A673 (cell line): ENCODE results near the gene STIM1. TPM values are rescaled to one million over a fixed set of nuclear protein-coding genes. Genes with fewer than 3 reads are reported as not detected.

Source experiments
- BruUV-seq: library from RNA; stranded (reverse); fragments of 400-500 nt; replicated peaks from 2 replicates; lab custom pipeline; 2021; lab: Mats Ljungman, UMichigan
- CTCF ChIA-PET: fragments of 300-600 bp; sonication (Branson Sonifier 250); formaldehyde crosslinking; loops from one replicate; lab custom pipeline; 2022; ENCODE audit warnings: antibody characterized with exemption; lab: Charles Lee
- POLR2A ChIA-PET: fragments of 300-600 bp; sonication (Branson Sonifier 250); formaldehyde crosslinking; loops from one replicate; lab custom pipeline; 2022; ENCODE audit warnings: antibody characterized with exemption; ENCODE audit not compliant: low non-redundant PET; lab: Charles Lee
- DNase-seq: peaks from one replicate; pipeline ENCODE4 v3.0.0-alpha.2; 2015; ENCODE audit warnings: low spot score
- H3K27ac ChIP-seq: fragments of 200-600 bp; sonication (generic); 2 replicates; pipeline ENCODE4 v1.5.1; 2016; ENCODE audit warnings: mixed run types, low read depth, mild to moderate bottlenecking, mixed read lengths, antibody characterized with exemption, low read length; ENCODE audit not compliant: poor library complexity, severe bottlenecking
- H3K27me3 ChIP-seq: fragments of 200-600 bp; sonication (generic); replicated peaks from 2 replicates; pipeline ENCODE4 v1.6.1; 2017; ENCODE audit warnings: mixed run types, low read depth, mild to moderate bottlenecking, mixed read lengths, antibody characterized with exemption, low read length; ENCODE audit not compliant: insufficient read depth, poor library complexity
- H3K36me3 ChIP-seq: fragments of 200-600 bp; sonication (generic); 2 replicates; pipeline ENCODE4 v1.6.1; 2016; ENCODE audit warnings: mixed run types, mild to moderate bottlenecking, mixed read lengths, antibody characterized with exemption, low read length; ENCODE audit not compliant: insufficient read depth, poor library complexity, severe bottlenecking
- H3K4me1 ChIP-seq: fragments of 200-600 bp; sonication (generic); 2 replicates; pipeline ENCODE4 v1.6.1; 2017; ENCODE audit warnings: mixed run types, mild to moderate bottlenecking, mixed read lengths, antibody characterized with exemption, low read length; ENCODE audit not compliant: insufficient read depth, poor library complexity, severe bottlenecking
- H3K4me3 ChIP-seq: fragments of 200-600 bp; sonication (generic); 2 replicates; pipeline ENCODE4 v1.5.1; 2016; ENCODE audit warnings: low read depth, mixed run types, mild to moderate bottlenecking, mixed read lengths, low read length; ENCODE audit not compliant: poor library complexity, severe bottlenecking
- H3K9me3 ChIP-seq: fragments of 200-600 bp; sonication (generic); 2 replicates; pipeline ENCODE4 v1.6.1; 2016; ENCODE audit warnings: mixed run types, low read depth, mild to moderate bottlenecking, mixed read lengths, antibody characterized with exemption, low read length; ENCODE audit not compliant: poor library complexity, severe bottlenecking
- EZH2 ChIP-seq: fragments of 200-600 bp; sonication (generic); IDR thresholded peaks from 2 replicates; pipeline ENCODE4 v1.6.1; 2017; ENCODE audit warnings: borderline replicate concordance, low read depth, mild to moderate bottlenecking, mixed read lengths, antibody characterized with exemption, low read length; ENCODE audit not compliant: poor library complexity, severe bottlenecking
- intact Hi-C: fragments of 100-400 bp; cut with micrococcal nuclease; formaldehyde crosslinking; loops from one replicate; pipeline ENCODE4 v1.10.0; 2022; ENCODE audit not compliant: unreplicated experiment
- total RNA-seq: library from RNA; stranded (reverse); gene quantifications from 2 replicates; pipeline ENCODE4 v1.2.3, GENCODE V29; 2021
- TF ChIP-seq, protein P1 (sequence below): fragments of 300-800, 200-600 bp; sonication (generic); conservative IDR thresholded peaks from 2 replicates; pipeline ENCODE4 v1.5.1; 2017; ENCODE audit warnings: low read depth, mild to moderate bottlenecking, antibody characterized with exemption, low read length, moderate library complexity, mixed read lengths

STIM1 gene
- total RNA-seq, 1 experiment from 2014 or later = 14.2 TPM

DNA sequence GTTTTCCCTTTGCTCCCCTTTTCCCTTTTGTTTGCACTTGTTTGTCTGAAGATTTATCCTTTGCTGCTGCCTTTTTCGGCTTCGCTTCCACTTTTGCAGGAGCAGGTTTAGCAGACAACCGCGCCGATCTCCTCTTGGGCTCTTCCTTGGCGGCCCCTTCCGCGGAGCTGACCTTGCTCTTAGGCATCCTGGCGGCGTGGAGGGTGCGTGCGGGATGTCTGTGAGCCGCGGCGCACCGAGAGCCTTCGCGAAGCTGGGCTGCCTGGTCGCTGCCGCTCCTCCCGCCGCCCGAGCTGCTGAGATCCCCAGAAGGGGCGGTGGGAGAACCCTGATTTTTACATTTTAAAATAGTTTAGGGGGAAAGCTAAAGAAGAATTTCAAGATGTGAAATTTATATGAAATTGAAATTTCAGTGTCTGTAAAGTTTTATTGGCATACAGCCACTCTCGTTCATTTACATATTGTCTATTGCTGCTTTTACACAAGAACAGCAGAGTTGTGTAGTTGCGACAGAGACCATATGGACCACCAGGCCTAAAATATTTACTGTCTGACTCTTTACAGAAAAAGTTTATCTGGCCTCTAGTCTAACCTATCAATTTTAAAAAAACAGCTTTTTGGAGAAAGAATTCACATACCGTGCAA lies 133.9 kb downstream of the STIM1 start:
- TF ChIP-seq, protein P1, sequence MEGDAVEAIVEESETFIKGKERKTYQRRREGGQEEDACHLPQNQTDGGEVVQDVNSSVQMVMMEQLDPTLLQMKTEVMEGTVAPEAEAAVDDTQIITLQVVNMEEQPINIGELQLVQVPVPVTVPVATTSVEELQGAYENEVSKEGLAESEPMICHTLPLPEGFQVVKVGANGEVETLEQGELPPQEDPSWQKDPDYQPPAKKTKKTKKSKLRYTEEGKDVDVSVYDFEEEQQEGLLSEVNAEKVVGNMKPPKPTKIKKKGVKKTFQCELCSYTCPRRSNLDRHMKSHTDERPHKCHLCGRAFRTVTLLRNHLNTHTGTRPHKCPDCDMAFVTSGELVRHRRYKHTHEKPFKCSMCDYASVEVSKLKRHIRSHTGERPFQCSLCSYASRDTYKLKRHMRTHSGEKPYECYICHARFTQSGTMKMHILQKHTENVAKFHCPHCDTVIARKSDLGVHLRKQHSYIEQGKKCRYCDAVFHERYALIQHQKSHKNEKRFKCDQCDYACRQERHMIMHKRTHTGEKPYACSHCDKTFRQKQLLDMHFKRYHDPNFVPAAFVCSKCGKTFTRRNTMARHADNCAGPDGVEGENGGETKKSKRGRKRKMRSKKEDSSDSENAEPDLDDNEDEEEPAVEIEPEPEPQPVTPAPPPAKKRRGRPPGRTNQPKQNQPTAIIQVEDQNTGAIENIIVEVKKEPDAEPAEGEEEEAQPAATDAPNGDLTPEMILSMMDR = no peak
- TF ChIP-seq EZH2 = no peak
- ChIA-PET POLR2A (no interaction called here), CTCF (no interaction called here)
- Histone ChIP-seq H3K9me3 (peaks cover 8% of the 10 kb centered on the region), H3K4me3 (no peak overlapping the region), H3K4me1 (no peaks in the 10 kb centered on the region), H3K27ac (no peak overlapping the region), H3K36me3 (no peaks in the 10 kb centered on the region), H3K27me3 (no peaks in the 10 kb centered on the region)
- intact Hi-C loops = no loop called here
- DNase-seq = no peak
- no TSS peak for BruUV-seq

- POLR2A ChIA-PET = no interaction called here
- intact Hi-C loops = no loop called here
- DNase-seq = no peak
- Histone ChIP-seq H3K4me3 (no peak overlapping the region), H3K27ac (no peak overlapping the region), H3K4me1 (no peaks in the 10 kb centered on the region), H3K27me3 (no peaks in the 10 kb centered on the region), H3K9me3 (peaks cover 11% of the 10 kb centered on the region), H3K36me3 (no peaks in the 10 kb centered on the region)
- TF ChIP-seq, protein P1 = no peak
- no peak for TF ChIP-seq EZH2
- CTCF ChIA-PET = no interaction called here
- BruUV-seq = no TSS peak
Measured at GRCh38 chr11:3989921-3990290, 134.4 kb downstream of the STIM1 start.

DNA sequence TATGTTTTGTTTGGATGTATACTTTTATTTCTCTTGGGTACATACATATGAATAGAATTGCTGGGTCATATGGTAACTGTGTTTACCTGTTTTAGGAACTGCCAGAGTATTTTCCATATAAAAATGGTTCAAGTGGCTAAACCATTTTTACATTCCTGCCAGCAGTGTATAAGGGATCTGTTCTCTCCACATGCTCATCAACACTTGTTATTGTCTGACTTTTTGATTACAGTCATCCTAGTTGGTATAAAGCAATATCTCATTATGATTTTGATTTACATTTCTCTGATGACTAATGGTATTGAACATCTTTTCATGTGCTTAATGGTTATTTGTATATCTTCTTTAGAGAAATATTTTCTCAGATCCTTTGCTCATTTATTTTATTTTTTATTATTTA lies 134.9 kb downstream of the STIM1 start:
- H3K4me1 ChIP-seq = no peaks in the 10 kb centered on the region
- peaks cover 11% of the 10 kb centered on the region for H3K9me3 ChIP-seq
- POLR2A ChIA-PET = no interaction called here
- intact Hi-C loops = no loop called here
- H3K27ac ChIP-seq = no peak overlapping the region
- H3K4me3 ChIP-seq = no peak overlapping the region
- no TSS peak for BruUV-seq
- H3K36me3 ChIP-seq = no peaks in the 10 kb centered on the region
- CTCF ChIA-PET = no interaction called here
- no peaks in the 10 kb centered on the region for H3K27me3 ChIP-seq
- no peak for DNase-seq
- no peak for TF ChIP-seq EZH2
- TF ChIP-seq, protein P1 = no peak
